Adipose tissue (tissue), 3 donors: ENCODE data around the gene PLP1. TPM values are rescaled to one million over a fixed set of nuclear protein-coding genes. Genes with fewer than 3 reads are reported as not detected.
"Not testable (repeated sequence)": the region's sequence is repeated elsewhere in the genome, so short reads cannot be mapped to it uniquely, and the experiment has no call there.

ENCODE experiments used
- H3K27ac ChIP-seq: one replicate; pipeline ENCODE4 v1.5.1; 2013; ENCODE audit warnings: low read depth, low read length
- WGBS, 3 donors: extraction: QIAGEN DNeasy Blood & Tissue Kit; methylation state at CpG; one replicate each; pipeline ENCODE4 v1.1.7; 2013; 5-methylcytosine and 5-hydroxymethylcytosine counted together
- polyA plus RNA-seq, 3 donors: library from polyadenylated mRNA; stranded (reverse); fragments of 200-250 nt; gene quantifications; one replicate each; pipeline ENCODE4 v1.2.3, GENCODE V29; 2013
- donor health status: healthy with polysubstance abuse.
- donor health status: Bipolar disorder and iron deficiency.
- donor health status: healthy.

PLP1 gene, protein sequence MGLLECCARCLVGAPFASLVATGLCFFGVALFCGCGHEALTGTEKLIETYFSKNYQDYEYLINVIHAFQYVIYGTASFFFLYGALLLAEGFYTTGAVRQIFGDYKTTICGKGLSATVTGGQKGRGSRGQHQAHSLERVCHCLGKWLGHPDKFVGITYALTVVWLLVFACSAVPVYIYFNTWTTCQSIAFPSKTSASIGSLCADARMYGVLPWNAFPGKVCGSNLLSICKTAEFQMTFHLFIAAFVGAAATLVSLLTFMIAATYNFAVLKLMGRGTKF
- 1 to 10 TPM; 1.4 to 3.0 (median 2.5) TPM for polyA plus RNA-seq

DNA sequence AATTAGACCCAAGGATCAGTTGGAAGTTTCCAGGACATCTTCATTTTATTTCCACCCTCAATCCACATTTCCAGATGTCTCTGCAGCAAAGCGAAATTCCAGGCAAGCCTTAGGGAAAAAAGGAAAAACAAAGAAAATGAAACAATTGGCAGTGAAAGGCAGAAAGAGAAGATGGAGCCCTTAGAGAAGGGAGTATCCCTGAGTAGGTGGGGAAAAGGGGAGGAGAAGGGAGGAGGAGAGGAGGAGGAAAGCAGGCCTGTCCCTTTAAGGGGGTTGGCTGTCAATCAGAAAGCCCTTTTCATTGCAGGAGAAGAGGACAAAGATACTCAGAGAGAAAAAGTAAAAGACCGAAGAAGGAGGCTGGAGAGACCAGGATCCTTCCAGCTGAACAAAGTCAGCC is at the start of gene PLP1:
Gene PLP1 (plus strand): TSS at position 295 of the 400 bp plus-strand sequence. CDS start 156 bp downstream, outside the sequence.
- H3K27ac ChIP-seq: no peak within 1 kb of the TSS
- WGBS, 3 donors: 53 to 55% (median 54%) methylated on average over 2 of the region's 2 CpGs

DNA sequence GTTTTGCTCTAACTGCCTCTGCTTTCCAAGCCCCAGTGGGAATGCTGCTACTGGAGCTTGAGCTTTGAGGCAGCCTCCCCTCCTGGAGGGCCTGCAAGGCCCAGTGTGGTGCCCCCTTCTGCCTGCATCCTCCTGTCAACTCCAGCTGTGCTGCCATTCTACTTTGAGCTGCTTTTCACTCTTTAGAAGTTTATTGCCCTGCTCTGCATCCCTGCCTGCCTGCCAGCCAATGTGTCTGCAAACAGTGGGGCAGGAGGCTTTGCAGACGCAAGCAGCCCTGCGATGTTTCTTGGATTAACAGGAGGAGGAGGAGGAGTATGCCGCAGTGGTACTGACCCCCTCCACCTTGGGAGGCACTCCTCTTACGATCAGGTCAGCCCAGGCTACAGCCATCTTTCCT is 49.5 kb upstream of the PLP1 start:
- H3K27ac ChIP-seq: no peak overlapping the region
- 66 to 93% (median 80%) methylated on average over 4 of the region's 4 CpGs for WGBS, 3 donors

DNA sequence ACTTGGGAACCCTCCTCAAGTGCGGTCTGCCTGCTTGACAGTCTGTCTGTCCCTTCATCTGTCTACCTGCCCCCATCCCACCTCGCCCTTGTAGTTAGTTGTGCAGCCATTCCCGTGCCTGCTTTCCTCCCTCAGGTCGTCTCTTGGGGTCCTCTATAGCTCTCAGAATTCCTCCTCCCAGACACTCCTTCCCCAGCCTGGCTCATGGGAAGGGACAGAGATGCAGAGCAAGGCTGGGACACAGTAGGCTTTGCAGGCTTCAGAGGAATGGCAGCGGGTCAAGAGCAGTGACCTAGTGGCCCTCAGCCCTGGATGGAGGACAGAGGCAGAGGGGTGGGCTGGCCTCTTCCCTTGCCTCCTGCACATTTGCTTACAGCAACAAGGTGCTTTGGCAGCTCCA is 47.6 kb upstream of the PLP1 start:
- 45 to 83% (median 61%) methylated on average over 4 to 5 of the region's 5 CpGs for WGBS, 3 donors
- no peak overlapping the region for H3K27ac ChIP-seq

DNA sequence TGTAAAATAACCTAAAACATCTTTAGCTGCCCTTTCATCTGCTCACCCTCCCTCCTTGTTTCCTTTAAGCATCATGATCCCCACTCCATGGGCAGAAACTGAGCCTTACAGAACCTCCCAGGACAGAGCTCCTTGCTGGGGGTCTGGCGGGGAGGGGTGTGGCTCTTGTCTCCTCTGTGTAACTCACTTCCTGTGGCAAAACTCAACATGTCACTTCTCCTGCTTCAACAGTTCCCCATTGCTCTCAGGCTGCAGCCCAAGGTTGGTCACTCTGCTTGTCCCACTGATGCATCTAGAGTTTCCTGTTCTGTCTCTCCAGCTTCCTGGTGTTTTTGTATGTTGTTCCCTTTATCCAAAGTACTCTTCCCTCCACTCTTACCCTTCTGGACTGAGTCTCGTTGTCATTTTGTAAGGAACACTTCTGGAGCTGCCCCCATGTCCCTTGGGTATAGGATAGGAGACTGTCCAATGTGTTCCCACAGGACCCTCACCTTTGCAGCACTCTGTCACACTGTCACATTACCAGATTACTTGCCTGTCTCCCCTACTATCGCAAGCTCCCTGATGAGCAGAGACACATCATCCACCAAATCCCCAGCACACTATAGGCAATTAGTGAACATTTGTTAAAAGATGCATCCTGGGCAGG is 46.4 kb upstream of the PLP1 start:
- H3K27ac ChIP-seq: no peak overlapping the region
- WGBS, 3 donors: 48 to 78% (median 49%) methylated on average over 3 of the region's 3 CpGs

DNA sequence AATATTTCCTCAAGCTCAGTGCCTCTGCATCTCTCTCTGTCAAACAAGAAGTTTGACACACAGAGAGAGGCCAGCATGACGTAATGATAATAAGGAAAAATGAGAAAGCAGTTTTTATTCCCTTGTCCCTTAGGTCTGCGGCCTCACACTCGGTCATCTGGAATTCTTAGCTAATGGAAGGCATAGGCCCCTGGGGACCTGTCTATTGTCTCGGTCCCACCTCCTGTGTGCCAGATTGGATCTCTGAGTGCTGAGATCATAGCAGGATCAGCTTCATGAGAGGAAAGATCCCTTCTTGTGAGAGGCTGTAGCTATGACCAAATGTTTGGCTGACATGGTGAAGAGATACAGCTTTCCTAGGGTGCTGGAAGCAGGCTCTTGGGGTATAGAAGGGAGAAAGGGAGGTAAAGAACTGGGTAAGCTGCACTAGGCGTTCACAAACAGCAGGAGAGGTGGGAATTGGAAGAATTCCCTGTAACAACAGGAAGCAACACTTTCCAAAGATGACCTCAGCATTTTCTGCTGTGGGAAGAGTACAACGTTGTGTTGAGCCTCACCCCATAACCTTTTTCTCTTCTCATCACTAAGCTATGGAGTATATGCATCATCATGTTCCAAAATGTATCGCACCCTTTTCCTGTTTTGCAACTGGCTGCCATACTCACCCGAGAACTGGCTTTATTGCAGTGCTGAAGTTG is 45.7 kb upstream of the PLP1 start:
- WGBS, 3 donors: 30 to 53% (median 33%) methylated on average over 8 of the region's 8 CpGs
- no peak overlapping the region for H3K27ac ChIP-seq

DNA sequence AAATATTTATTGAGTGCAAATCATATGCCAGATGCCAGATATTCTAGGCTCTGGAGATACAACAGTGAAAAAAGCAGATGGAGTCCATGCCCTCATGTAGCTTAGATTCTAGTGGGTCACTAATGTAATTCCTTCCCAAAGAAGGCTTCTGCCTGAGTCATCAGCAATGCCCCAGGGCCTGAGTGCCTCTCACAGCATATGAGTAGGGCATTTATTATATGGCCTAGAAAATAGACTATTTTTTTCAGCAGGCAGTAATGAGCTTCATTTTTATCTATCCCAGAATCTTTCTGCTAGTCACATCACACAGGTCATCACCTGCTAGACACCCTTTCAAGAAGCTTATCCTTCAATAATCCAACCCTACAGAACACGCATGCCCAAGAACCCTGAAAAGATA is 43.6 kb upstream of the PLP1 start:
- 86 to 100% (median 92%) methylated on average over 1 of the region's 1 CpG for WGBS, 3 donors
- H3K27ac ChIP-seq: no peak overlapping the region

DNA sequence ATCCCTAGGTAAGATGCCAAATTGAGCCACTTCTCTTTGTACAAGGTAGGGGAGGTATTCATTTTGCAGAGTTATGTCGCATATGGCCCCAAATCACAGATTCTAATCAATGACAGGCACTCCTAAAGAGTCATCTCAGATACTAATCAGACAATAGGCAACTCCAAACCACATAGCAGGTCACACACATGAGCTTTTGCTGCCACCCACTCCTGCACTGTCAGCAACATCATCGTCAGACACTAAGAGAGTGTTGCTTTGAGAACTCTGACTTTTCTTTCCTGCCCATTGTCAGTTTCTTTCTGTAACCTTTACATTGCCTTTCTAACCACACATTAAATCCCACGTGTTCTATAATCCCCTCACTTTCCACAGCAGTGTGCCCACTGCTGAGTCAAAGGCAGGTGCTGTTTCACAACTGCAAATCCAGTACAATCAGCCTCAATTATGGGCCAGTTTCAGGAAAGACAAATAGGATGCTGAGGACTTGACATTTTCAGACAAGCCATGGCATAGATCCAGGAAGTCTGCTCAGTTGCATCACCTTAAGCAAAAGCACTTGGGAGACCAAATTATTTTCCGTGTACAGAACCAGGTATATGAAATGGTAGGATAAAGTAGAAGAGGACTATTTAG is 42.4 kb upstream of the PLP1 start:
- no peak overlapping the region for H3K27ac ChIP-seq
- 55 to 57% (median 56%) methylated on average over 4 of the region's 4 CpGs for WGBS, 3 donors

DNA sequence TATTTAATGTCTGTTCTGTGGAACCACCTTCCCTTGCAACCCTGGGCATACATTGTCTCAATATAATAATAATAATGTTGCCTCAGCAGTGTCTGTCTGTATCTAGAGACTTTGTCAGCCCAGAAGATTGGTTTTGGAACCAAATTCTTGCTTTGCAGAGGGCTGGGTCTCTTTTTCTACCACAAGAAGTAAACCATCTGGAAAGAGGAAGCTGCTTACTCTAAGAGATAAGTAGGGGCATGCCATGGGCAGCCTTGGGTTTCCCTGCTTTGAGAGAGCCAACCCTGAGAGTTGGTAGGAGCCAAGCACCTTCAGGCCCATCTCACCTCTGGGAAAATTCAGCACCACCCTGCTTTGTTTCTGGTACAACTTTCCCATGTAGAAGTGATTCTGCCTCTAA is 38.9 kb upstream of the PLP1 start:
- no peak overlapping the region for H3K27ac ChIP-seq

DNA sequence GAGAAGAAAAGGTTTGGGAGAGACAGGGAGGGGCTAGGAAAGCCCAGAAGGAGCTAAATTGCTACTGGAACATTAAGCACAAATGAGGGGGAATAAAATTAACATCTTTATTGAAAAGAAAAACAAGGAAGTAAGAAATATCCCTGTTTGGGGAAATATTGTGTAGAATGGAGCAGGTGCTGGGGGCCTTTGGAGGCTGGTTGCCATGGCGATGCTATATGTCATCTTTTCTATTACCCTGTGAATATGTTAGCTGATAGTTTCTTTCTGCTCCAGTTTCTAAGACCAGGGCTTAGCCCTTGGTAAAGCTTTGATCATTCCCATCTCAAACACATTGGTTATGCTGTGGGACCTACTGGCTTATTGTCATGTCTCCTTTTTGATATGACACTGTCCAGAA is 37.2 kb upstream of the PLP1 start:
- no peak overlapping the region for H3K27ac ChIP-seq
- whole genome bisulfite sequencing, 3 donors: 86 to 92% (median 88%) methylated on average over 1 of the region's 1 CpG

DNA sequence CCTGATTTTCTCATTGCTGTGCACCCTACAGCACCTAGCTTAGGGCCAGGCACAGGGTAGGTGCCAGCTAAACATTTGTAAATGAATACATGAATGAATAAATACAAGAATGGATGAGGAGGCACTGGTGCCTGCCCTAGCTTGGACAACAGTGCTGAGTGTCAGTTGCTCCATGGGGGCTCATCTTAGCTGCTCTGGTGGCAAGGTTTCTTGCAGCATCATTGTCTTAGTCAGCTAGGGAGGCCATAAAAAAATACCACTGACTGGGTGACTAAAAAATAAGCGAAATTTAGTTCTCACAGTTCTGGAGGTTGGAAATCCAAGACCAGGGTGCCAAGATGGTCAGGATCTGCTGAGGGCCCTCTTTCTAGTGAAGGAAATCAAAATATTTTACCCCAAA is 34.8 kb upstream of the PLP1 start:
- 70 to 84% (median 80%) methylated on average over 1 of the region's 1 CpG for WGBS, 3 donors
- no peak overlapping the region for H3K27ac ChIP-seq

DNA sequence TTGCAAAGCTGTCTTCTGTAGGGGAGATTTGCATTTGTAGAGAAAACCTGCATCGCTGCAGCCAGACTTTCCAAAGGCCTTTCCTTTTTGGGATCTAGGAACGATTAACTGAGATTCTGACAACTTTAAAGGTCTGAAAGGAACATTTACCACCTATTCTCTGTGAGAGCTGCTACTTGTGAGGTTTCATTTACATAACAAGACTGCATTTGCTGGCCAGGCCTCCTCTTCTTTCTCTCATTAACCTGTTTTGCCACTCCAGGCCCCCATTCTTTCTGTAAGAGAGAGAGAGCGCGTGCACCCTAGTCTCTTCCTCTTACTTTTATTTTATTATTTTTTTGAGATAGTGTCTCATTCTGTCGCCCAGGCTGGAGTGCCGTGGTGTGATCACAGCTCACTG is 34.3 kb upstream of the PLP1 start:
- no peak overlapping the region for H3K27ac ChIP-seq
- 63 to 89% (median 72%) methylated on average over 6 of the region's 6 CpGs for WGBS, 3 donors

DNA sequence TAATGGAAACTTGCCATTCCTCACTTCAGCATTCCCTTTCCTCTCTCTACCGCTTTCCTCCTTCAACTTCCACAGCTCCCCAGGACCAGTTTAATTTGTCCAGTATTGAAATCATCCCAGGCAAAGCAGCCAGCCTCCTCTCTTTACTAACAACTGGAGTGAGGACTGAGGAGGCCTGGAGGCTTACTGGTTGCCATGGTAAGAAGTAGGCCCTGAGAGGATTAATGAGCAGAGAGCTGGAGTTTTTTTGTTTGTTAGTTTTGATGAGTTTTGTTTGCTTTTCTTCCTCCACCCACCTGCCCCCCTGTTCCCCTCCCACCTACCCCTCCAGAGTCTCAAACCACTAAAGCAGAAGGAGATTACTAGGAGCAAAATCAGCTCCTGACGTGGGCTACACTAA is 29.5 kb upstream of the PLP1 start:
- 68 to 85% (median 78%) methylated on average over 2 of the region's 2 CpGs for WGBS, 3 donors
- no peak overlapping the region for H3K27ac ChIP-seq

DNA sequence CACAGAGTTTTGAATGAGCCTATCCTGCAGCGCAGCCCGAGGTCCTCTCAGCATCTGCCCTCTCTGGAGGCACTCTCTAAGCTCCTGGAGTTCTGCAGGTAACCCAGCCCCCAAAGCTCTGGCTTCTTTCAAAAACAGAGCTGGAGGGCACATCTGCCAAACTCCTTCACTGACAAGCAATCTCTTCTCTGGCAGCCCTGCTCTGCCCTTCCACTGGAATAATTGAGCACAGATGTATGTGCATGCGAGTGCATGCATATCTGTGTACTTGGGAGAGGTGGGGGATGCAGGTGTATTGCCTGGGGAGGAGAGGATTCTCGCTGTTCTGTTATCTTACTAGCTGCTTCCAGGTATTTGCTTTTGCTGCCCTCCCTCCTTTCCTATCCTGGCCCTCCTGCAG is 22.2 kb upstream of the PLP1 start:
- H3K27ac ChIP-seq: no peak overlapping the region
- 59 to 82% (median 81%) methylated on average over 4 of the region's 4 CpGs for WGBS, 3 donors

DNA sequence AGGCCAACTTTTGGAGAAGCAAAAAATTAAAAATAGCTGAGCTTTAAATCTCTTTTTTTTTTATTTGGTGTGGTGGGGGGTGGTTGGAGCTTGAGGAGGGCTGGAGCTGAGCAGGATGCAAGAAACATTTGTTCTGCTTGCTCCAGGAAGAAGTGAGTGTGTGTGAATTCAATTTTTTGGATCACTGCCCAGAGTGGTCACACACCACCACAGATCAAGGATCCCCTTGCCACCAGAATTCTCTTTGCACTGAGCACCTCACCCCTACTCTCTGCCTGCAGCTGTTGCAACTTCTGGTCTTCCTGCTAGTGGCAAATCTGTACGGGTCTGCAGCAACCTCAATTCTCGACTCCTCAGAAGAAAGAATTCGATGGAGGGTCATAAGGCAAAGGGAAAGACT is 19.9 kb upstream of the PLP1 start:
- no peak overlapping the region for H3K27ac ChIP-seq
- 44 to 59% (median 58%) methylated on average over 3 of the region's 3 CpGs for WGBS, 3 donors

DNA sequence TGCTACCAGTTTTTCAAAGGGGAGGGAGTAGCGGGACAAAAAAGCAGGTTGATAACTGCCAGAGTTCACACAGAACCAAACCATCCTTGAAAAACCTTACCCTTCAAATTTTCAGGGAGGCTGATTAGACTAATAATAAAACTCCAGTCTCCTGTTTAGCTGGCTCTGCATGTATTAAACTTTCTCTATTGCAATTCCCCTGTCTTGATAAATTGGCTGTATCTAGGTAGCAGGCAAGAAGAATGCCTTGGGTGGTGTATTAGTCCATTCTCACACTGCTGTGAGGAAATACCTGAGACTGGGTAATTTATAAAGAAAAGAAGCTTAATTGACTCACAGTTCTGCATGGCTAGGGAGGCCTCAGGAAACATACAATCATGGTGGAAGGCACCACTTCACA is 18.1 kb upstream of the PLP1 start:
- no peak overlapping the region for H3K27ac ChIP-seq
- WGBS, 3 donors: 89 to 100% (median 94%) methylated on average over 1 of the region's 1 CpG

DNA sequence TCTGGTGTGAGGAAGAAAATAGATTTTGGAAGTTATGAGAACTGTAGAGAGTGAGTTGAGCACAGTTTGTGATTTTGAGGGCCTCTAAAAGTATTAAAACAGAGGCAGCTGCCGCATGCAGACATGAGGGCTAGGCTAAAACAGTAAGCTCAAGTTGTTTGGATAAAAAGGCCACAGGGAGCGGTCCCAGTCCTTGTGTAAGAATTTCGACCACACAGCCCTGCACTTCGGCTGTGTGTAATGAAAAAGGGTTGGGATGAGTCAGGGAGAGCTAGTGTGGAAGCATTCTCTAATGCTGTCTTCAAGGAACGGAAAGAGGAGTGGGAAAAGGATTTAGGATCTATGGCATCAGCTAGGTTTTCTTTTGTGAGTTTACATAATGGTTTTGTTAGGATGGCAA is 13.1 kb upstream of the PLP1 start:
- WGBS, 3 donors: 78 to 89% (median 80%) methylated on average over 5 of the region's 5 CpGs
- not testable (repeated sequence) for H3K27ac ChIP-seq

DNA sequence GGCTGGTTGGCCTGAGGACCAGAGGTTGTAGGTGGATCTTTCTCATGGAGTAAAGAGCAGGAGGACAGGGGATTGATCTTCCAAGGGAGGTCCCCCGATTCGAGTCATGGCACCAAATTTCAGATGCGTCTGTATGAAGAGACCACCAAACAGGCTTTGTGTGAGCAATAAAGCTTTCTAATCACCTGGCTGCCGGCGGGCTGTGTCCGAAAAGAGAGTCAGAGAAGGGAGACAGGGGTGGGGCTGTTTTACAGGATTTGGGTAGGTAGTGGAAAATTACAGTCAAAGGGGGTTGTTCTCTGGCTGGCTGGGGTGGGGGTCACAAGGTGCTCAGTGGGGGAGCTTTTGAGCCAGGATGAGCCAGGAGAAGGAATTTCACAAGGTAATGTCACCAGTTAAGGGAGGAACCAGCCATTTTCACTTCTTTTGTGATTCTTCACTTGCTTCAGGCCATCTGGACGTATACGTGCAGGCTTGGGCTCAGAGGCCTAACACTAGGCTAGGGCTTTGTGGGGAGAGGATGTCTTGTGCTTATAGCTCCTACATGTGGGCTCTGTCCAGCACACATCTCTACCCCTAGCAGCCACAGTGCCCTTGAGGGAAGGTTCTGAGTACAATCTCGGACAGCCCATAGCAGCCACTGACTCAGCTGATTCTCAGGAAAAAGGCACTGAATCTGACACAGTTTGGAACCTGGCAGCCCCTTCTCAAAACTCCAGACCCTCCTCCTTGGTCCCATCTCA is 9.7 kb upstream of the PLP1 start:
- 66 to 89% (median 76%) methylated on average over 6 to 9 of the region's 9 CpGs for WGBS, 3 donors

DNA sequence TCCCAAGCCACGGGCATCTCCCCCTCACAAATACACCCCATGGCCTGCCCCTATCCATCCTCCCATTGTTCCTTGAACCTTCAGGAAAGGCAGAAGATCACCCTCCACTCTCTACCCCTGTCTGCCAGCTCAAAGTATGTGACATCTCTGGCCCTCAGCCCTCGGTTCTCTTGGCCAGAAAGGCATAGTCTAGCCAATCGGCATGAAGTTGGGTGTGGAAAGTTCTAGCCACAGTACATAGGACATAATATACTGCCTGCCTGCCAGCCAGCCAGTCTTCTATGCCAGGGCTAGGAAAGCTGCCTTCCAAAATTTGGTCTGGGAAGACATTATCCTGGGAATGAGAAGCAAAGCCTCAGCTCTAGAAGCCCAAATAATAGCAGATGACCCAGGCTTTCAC is 3.2 kb upstream of the PLP1 start:
- 61 to 78% (median 73%) methylated on average over 3 of the region's 3 CpGs for WGBS, 3 donors
- H3K27ac ChIP-seq: no peak overlapping the region

More for the DNA sequence above, 9.7 kb upstream of the PLP1 start:
- not testable (repeated sequence) for H3K27ac ChIP-seq
